ENCODE data around the gene MEI4. TPM values are rescaled to one million over a fixed set of nuclear protein-coding genes. Genes with fewer than 3 reads are reported as not detected.
A peak's percentile ranks its signal among the peaks of the same experiment; 100 is the strongest.
"Not testable (repeated sequence)": the region's sequence is repeated elsewhere in the genome, so short reads cannot be mapped to it uniquely, and the experiment has no call there.

Gene MEI4
- total RNA-seq, 3 donors from 2014 or later: not detected

DNA sequence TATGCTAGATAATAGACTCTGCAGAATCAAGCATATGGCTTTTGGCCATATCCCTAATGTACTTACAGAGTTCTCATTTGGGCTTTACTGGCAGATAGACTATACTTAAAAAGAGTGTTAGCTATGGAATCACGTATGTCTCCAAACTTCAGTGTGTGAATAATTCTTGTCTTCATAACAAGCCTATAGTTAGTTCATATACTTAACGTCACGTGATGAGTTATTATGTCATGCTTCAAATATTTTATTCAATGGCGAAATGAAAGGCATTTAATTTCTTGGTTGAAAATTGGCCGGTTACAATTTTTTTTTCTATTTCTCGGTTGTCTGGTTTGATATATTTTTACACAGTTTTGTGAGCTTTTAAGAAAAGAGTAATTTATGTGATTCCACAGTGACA, 62.7 kb downstream of the MEI4 start:
- intact Hi-C loops (cut with DNase I, micrococcal nuclease): no loop called here
- Histone ChIP-seq H3K36me3 (ENCODE audit: low read depth) (no peaks in the 10 kb centered on the region), H3K4me1 (ENCODE audit: low read depth) (no peaks in the 10 kb centered on the region), H3K4me3 (no peak overlapping the region), H3K9me3 (no peaks in the 10 kb centered on the region)
- ATAC-seq (no peak), DNase-seq (no peak)
- TF ChIP-seq, protein P1, sequence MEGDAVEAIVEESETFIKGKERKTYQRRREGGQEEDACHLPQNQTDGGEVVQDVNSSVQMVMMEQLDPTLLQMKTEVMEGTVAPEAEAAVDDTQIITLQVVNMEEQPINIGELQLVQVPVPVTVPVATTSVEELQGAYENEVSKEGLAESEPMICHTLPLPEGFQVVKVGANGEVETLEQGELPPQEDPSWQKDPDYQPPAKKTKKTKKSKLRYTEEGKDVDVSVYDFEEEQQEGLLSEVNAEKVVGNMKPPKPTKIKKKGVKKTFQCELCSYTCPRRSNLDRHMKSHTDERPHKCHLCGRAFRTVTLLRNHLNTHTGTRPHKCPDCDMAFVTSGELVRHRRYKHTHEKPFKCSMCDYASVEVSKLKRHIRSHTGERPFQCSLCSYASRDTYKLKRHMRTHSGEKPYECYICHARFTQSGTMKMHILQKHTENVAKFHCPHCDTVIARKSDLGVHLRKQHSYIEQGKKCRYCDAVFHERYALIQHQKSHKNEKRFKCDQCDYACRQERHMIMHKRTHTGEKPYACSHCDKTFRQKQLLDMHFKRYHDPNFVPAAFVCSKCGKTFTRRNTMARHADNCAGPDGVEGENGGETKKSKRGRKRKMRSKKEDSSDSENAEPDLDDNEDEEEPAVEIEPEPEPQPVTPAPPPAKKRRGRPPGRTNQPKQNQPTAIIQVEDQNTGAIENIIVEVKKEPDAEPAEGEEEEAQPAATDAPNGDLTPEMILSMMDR (IDR thresholded peaks at IDR 0.05): no peak

DNA sequence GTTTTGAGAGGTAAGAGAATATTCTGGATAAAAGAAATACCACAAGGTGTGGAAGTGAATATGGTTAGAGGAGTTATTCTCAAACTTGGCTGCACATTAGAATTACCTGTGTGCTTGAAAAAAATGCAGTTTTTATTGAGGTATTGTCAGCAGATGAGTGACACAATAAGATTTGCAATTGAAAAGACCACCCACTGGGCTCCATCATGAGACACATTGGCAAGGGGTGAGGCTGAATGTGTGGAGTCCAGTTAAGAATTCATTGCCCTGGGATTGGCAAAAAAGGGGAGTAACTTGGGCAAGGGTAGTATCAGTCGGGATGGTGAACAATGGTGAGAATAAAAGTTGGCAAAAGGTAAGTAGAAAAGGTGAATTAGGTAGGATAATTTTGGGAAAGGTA, 63.5 kb downstream of the MEI4 start:
- no peak for ATAC-seq
- TF ChIP-seq, protein P1 (IDR thresholded peaks at IDR 0.05): no peak
- no peaks in the 10 kb centered on the region for H3K4me1 ChIP-seq (ENCODE audit: low read depth)

DNA sequence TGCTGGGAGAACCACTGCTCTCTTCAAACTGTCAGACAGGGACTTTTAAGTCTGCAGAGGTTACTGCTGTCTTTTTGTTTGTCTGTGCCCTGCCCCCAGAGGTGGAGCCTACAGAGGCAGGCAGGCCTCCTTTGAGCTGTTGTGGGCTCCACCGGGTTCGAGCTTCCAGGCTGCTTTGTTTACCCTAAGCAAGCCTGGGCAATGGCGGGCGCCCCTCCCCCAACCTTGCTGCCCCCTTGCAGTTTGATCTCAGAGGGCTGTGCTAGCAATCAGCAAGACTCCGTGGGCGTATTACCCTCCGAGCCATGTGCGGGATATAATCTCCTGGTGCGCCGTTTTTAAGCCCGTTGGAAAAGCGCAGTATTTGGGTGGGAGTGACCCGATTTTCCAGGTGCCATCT, 83.2 kb downstream of the MEI4 start:
- DNase-seq; intact Hi-C loops (cut with DNase I, micrococcal nuclease); H3K9me3 ChIP-seq; H3K4me3 ChIP-seq; ATAC-seq; H3K36me3 ChIP-seq (ENCODE audit: low read depth); H3K4me1 ChIP-seq (ENCODE audit: low read depth): not testable (repeated sequence)

More for the DNA sequence above, 63.5 kb downstream of the MEI4 start:
- no peak for DNase-seq
- H3K9me3 ChIP-seq: no peaks in the 10 kb centered on the region
- H3K36me3 ChIP-seq (ENCODE audit: low read depth): no peaks in the 10 kb centered on the region
- no peak overlapping the region for H3K4me3 ChIP-seq
- intact Hi-C loops (cut with DNase I, micrococcal nuclease): no loop called here

DNA sequence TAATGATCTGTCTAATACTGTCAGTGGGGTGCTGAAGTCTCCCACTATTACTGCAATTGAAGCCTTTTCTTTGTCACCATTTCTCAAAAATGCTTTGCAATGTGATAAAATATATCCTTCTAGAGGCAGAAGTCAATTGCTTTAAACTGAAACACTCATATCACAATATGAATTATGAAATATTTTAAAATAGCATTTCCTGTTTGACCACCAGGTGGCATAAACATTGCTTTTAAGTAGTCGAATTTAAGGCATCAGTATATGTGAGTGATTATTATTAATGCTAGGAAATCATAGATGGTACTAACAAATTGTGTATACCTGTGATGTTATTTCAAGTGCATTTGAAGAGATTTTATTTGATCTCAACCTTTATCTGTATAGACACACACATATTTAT, 87.5 kb downstream of the MEI4 start:
- Histone ChIP-seq H3K9me3 (no peaks in the 10 kb centered on the region), H3K4me3 (no peak overlapping the region), H3K36me3 (ENCODE audit: low read depth) (no peaks in the 10 kb centered on the region), H3K4me1 (ENCODE audit: low read depth) (no peaks in the 10 kb centered on the region)
- ATAC-seq: no peak
- TF ChIP-seq, protein P1 (IDR thresholded peaks at IDR 0.05): no peak
- intact Hi-C loops (cut with DNase I, micrococcal nuclease): no loop called here
- peak in 1 of 3 donors; percentile 3 for DNase-seq

DNA sequence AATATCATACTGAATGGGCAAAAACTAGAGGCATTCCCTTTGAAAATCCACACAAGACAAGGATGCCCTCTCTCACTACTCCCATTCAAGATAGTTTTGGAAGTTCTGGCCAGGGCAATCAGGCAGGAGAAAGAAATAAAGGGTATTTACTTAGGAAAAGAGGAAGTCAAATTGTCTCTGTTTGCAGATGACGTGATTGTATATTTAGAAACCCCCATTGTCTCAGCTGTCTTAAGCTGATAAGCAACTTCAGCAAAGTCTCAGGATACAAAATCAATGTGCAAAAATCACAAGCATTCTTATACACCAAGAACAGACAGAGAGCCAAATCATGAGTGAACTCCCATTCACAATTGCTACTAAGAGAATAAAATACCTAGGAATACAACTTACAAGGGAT, 99.3 kb downstream of the MEI4 start:
- DNase-seq; intact Hi-C loops (cut with DNase I, micrococcal nuclease): not testable (repeated sequence)

DNA sequence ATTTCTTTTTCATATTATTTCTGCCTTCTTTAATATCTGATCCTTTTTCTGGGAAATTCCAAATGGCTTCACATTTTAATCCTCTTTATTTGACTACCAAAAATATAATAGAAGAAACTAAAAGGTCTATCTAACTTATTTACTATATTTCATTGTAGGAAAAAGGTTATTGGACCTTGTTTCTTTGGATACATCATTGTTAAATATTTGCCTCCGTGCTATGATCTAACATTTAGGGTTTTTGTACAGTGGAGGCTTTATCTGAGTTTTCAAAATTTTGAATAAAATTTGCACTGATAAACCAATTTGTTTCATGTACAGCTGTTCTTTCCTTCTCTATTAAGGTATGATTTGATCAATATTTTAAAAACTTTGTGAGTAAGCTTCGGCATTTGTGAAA, 109.5 kb downstream of the MEI4 start:
- DNase-seq (no peak), ATAC-seq (no peak)
- TF ChIP-seq, protein P1 (IDR thresholded peaks at IDR 0.05): no peak
- intact Hi-C loops (cut with DNase I, micrococcal nuclease): no loop called here
- H3K4me1 ChIP-seq (ENCODE audit: low read depth): no peaks in the 10 kb centered on the region
- no peaks in the 10 kb centered on the region for H3K9me3 ChIP-seq
- H3K36me3 ChIP-seq (ENCODE audit: low read depth): no peaks in the 10 kb centered on the region
- no peak overlapping the region for H3K4me3 ChIP-seq

More for the DNA sequence above, 99.3 kb downstream of the MEI4 start:
- not testable (repeated sequence) for H3K9me3 ChIP-seq; H3K36me3 ChIP-seq (ENCODE audit: low read depth); ATAC-seq; H3K4me1 ChIP-seq (ENCODE audit: low read depth); H3K4me3 ChIP-seq

DNA sequence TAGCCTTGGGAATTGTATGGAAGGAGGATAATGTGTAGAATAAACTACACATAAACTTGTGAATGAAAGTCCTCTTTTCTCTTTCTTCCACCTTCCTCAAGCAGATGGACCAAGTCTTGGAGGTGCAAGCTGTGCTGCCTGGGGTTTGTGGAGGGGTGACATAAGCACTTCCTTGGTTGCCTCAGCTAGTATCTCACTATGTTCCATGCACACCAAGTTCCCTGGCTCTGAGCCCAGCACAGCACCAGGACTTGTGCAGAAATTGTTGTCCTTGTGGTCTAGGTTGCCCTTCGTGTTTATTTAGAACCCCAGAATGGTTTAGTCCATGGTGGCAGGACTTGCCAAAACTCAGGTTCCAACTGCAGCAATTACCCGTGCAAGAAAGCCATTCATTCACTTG, 110.3 kb downstream of the MEI4 start:
- ATAC-seq: no peak
- Histone ChIP-seq H3K36me3 (ENCODE audit: low read depth) (no peaks in the 10 kb centered on the region), H3K4me3 (no peak overlapping the region), H3K4me1 (ENCODE audit: low read depth) (no peaks in the 10 kb centered on the region), H3K9me3 (no peaks in the 10 kb centered on the region)
- intact Hi-C loops (cut with DNase I, micrococcal nuclease): no loop called here
- TF ChIP-seq, protein P1 (IDR thresholded peaks at IDR 0.05): no peak
- no peak for DNase-seq
